NK-92 (cell line): ENCODE results near the gene KRTAP12-3.

Experiments
- DNase-seq: peaks from one replicate; lab custom pipeline; 2025; ENCODE audit not compliant: unreplicated experiment; lab: John Stamatoyannopoulos, UW

KRTAP12-3 gene

DNA sequence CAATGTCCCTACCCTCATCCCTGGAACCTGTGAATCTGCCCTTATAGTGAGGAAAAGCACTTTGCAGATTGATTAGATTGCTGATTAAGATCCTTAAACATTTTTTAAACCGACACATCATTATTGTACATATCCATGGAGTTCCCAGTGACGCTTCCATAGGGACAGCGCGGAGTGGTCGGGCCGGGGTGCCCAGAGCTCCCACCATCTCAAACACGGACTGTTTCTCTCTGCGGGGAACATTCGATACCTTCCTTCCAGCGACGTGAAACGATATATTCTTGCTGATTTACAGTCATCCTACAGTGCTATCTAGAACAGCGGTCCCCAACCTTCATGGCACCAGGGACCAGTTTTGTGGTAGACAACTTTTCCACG lies 43.3 kb downstream of the KRTAP12-3 start:
- no peak for DNase-seq

GRCh38 chr21:44701541-44701940 lies 43.8 kb downstream of the KRTAP12-3 start:
- no peak for DNase-seq

GRCh38 chr21:44702111-44702972 lies 44.6 kb downstream of the KRTAP12-3 start:
- DNase-seq, result no peak

- DNase-seq, result no peak
Measured at GRCh38 chr21:44702973-44703730, 45.4 kb downstream of the KRTAP12-3 start.

- no peak for DNase-seq
Measured at GRCh38 chr21:44703731-44704635, 46.3 kb downstream of the KRTAP12-3 start.

- DNase-seq, result no peak
Measured at GRCh38 chr21:44704636-44705001, 46.9 kb downstream of the KRTAP12-3 start.

DNA sequence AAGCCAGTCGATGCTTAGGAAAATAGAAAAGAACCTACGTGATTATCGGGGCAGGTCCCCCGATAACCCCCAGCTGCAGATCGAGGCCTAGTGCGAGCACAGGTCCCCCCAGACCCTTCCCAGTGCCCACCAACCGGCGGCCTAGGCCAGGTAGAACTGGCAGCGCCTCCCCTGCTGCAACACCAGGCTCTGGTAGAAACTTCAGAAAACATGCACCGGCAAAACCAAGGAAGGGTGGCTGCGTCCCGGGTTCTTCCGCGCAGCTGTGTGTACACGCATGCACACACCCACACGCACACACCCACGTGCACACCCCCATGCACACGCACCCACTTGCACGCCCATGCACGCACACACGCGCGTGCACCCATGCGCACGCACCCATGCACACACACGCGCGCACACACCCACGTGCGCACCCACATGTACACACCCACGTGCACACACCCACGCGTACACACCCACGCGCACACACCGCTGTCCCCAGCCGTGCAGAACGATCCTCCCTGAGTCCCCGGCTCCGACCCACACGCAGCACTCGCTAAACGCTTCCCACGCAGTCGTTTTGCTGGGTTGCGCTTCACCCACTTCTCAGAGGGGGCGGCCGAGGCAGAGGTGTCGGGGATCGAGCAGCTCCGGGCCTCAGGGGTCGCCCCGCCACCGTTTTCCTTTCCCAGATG lies 48.4 kb downstream of the KRTAP12-3 start:
- no peak for DNase-seq

DNA sequence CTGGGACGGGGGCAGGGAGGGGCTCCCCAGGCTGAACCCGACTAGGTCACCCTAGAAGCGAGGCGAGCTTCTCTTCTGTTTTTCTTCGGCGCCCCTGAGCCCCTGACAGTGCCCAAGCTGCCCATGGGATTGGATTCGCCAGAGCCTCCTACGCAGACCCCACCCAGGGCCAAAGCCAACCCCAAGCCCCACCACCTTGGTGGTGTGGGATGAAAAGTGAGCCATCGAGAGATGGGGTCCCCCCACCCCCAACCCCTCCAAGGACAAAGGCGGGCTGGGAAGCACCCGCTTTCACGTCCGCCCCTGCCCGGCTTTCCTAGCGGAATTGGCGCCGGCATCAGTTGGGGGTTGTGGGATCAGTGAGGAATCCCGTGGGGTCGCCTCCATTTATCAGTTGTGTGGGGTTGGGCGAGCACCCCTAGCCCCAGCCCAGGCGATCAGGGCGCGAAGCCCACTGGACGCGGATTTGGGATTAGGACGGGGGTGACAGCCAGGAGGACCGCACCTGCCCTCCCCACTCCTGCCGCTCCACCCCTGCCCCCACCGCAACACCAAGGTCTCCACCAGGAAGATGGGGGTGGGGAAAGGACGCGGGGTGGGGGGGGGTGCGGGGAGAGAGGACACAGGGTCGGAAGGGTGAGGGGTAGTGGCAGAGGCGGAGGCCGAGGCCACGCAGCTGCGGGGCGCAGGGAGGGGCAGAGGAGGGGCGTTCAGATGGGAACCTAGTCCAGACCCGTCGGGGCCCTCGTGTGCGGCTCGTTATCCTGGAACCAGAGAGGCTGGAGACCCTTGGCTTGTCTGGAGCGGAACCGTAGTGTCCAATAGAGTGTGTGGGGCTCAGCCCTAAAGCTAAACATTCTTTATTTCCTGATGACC lies 49.2 kb downstream of the KRTAP12-3 start:
- no peak for DNase-seq
